A673 (cell line): ENCODE results near the gene ZNF141. TPM values are rescaled to one million over a fixed set of nuclear protein-coding genes. Genes with fewer than 3 reads are reported as not detected.
A peak's percentile ranks its signal among the peaks of the same experiment; 100 is the strongest.

Experiments used
- BruUV-seq: library from RNA; stranded (reverse); fragments of 400-500 nt; replicated peaks from 2 replicates; lab custom pipeline; 2021; lab: Mats Ljungman, UMichigan
- CTCF ChIA-PET: fragments of 300-600 bp; sonication (Branson Sonifier 250); formaldehyde crosslinking; loops from one replicate; lab custom pipeline; 2022; ENCODE audit warnings: antibody characterized with exemption; lab: Charles Lee
- POLR2A ChIA-PET: fragments of 300-600 bp; sonication (Branson Sonifier 250); formaldehyde crosslinking; loops from one replicate; lab custom pipeline; 2022; ENCODE audit warnings: antibody characterized with exemption; ENCODE audit not compliant: low non-redundant PET; lab: Charles Lee
- DNase-seq: peaks from one replicate; pipeline ENCODE4 v3.0.0-alpha.2; 2015; ENCODE audit warnings: low spot score
- H3K27ac ChIP-seq: fragments of 200-600 bp; sonication (generic); 2 replicates; pipeline ENCODE4 v1.5.1; 2016; ENCODE audit warnings: mixed run types, low read depth, mild to moderate bottlenecking, mixed read lengths, antibody characterized with exemption, low read length; ENCODE audit not compliant: poor library complexity, severe bottlenecking
- H3K27me3 ChIP-seq: fragments of 200-600 bp; sonication (generic); replicated peaks from 2 replicates; pipeline ENCODE4 v1.6.1; 2017; ENCODE audit warnings: mixed run types, low read depth, mild to moderate bottlenecking, mixed read lengths, antibody characterized with exemption, low read length; ENCODE audit not compliant: insufficient read depth, poor library complexity
- H3K36me3 ChIP-seq: fragments of 200-600 bp; sonication (generic); 2 replicates; pipeline ENCODE4 v1.6.1; 2016; ENCODE audit warnings: mixed run types, mild to moderate bottlenecking, mixed read lengths, antibody characterized with exemption, low read length; ENCODE audit not compliant: insufficient read depth, poor library complexity, severe bottlenecking
- H3K4me1 ChIP-seq: fragments of 200-600 bp; sonication (generic); 2 replicates; pipeline ENCODE4 v1.6.1; 2017; ENCODE audit warnings: mixed run types, mild to moderate bottlenecking, mixed read lengths, antibody characterized with exemption, low read length; ENCODE audit not compliant: insufficient read depth, poor library complexity, severe bottlenecking
- H3K4me3 ChIP-seq: fragments of 200-600 bp; sonication (generic); 2 replicates; pipeline ENCODE4 v1.5.1; 2016; ENCODE audit warnings: low read depth, mixed run types, mild to moderate bottlenecking, mixed read lengths, low read length; ENCODE audit not compliant: poor library complexity, severe bottlenecking
- H3K9me3 ChIP-seq: fragments of 200-600 bp; sonication (generic); 2 replicates; pipeline ENCODE4 v1.6.1; 2016; ENCODE audit warnings: mixed run types, low read depth, mild to moderate bottlenecking, mixed read lengths, antibody characterized with exemption, low read length; ENCODE audit not compliant: poor library complexity, severe bottlenecking
- CTCF ChIP-seq: fragments of 300-800, 200-600 bp; sonication (generic); conservative IDR thresholded peaks from 2 replicates; pipeline ENCODE4 v1.5.1; 2017; ENCODE audit warnings: low read depth, mild to moderate bottlenecking, antibody characterized with exemption, low read length, moderate library complexity, mixed read lengths
- EZH2 ChIP-seq: fragments of 200-600 bp; sonication (generic); IDR thresholded peaks from 2 replicates; pipeline ENCODE4 v1.6.1; 2017; ENCODE audit warnings: borderline replicate concordance, low read depth, mild to moderate bottlenecking, mixed read lengths, antibody characterized with exemption, low read length; ENCODE audit not compliant: poor library complexity, severe bottlenecking
- intact Hi-C: fragments of 100-400 bp; cut with micrococcal nuclease; formaldehyde crosslinking; loops from one replicate; pipeline ENCODE4 v1.10.0; 2022; ENCODE audit not compliant: unreplicated experiment
- total RNA-seq: library from RNA; stranded (reverse); gene quantifications from 2 replicates; pipeline ENCODE4 v1.2.3, GENCODE V29; 2021

ZNF141 gene
- total RNA-seq, 1 experiment from 2014 or later = 26.9 TPM

- BruUV-seq = no TSS peak
- H3K36me3 ChIP-seq = peaks cover 35% of the 10 kb centered on the region
- ChIA-PET CTCF (no interaction called here), POLR2A (interaction anchor here (0.5 kb wide), 1 partner anchor 899 kb away, joined by 9 read pairs; no protein-coding TSS in a partner anchor)
- H3K27me3 ChIP-seq = no peaks in the 10 kb centered on the region
- H3K27ac ChIP-seq = peak overlapping the region; percentile 91
- peaks cover 5% of the 10 kb centered on the region for H3K4me1 ChIP-seq
- DNase-seq = peak; percentile 58
- H3K4me3 ChIP-seq = peak overlapping the region; percentile 91
- peaks cover 29% of the 10 kb centered on the region for H3K9me3 ChIP-seq
- intact Hi-C loops = no loop called here
- TF ChIP-seq EZH2 (no peak), CTCF (no peak)
Observed at GRCh38 chr4:337932-338758, 531 bp downstream of the ZNF141 start.

GRCh38 chr4:338759-339097 lies 1.1 kb downstream of the ZNF141 start:
- Histone ChIP-seq H3K4me3 (peak overlapping the region; percentile 91), H3K27me3 (no peaks in the 10 kb centered on the region), H3K27ac (peak overlapping the region; percentile 91), H3K4me1 (peaks cover 5% of the 10 kb centered on the region), H3K36me3 (peaks cover 38% of the 10 kb centered on the region), H3K9me3 (peaks cover 29% of the 10 kb centered on the region)
- no peak for DNase-seq
- TF ChIP-seq EZH2 (no peak), CTCF (no peak)
- ChIA-PET CTCF (no interaction called here), POLR2A (interaction anchor here (0.5 kb wide), 1 partner anchor 899 kb away, joined by 9 read pairs; no protein-coding TSS in a partner anchor)
- intact Hi-C loops = no loop called here
- BruUV-seq = no TSS peak

GRCh38 chr4:340011-340410 lies 2.4 kb downstream of the ZNF141 start:
- no peak overlapping the region for H3K4me3 ChIP-seq
- BruUV-seq = no TSS peak
- H3K27me3 ChIP-seq = no peaks in the 10 kb centered on the region
- no peak for TF ChIP-seq EZH2
- no peak for TF ChIP-seq CTCF
- no peak overlapping the region for H3K27ac ChIP-seq
- H3K4me1 ChIP-seq = peaks cover 5% of the 10 kb centered on the region
- ChIA-PET CTCF (no interaction called here), POLR2A (no interaction called here)
- H3K9me3 ChIP-seq = peaks cover 29% of the 10 kb centered on the region
- peak; percentile 7 for DNase-seq
- intact Hi-C loops = no loop called here
- peaks cover 50% of the 10 kb centered on the region for H3K36me3 ChIP-seq
